Activated CD4-positive, alpha-beta memory T cell treated with anti-CD3 and anti-CD28 coated beads for 36 hours (primary cell): ENCODE data around the gene GALNT11. TPM values are rescaled to one million over a fixed set of nuclear protein-coding genes. Genes with fewer than 3 reads are reported as not detected.
A peak's percentile ranks its signal among the peaks of the same experiment; 100 is the strongest.
"Not testable (repeated sequence)": the region's sequence is repeated elsewhere in the genome, so short reads cannot be mapped to it uniquely, and the experiment has no call there.

Source experiments
- CTCF ChIA-PET: fragments of 350-600 bp; sonication (Branson Sonifier 250); formaldehyde crosslinking; loops from one replicate; lab custom pipeline; 2021; ENCODE audit warnings: antibody characterized with exemption, inconsistent platforms; lab: Charles Lee
- POLR2A ChIA-PET: fragments of 350-600 bp; sonication (Branson Sonifier 250); formaldehyde crosslinking; loops from one replicate; lab custom pipeline; 2021; ENCODE audit warnings: antibody characterized with exemption; lab: Charles Lee
- DNase-seq: peaks from one replicate; pipeline ENCODE4 v3.0.0-alpha.2; 2020
- H3K27ac Mint-ChIP-seq: one replicate; pipeline ENCODE4 v1.8.0; 2021; ENCODE audit warnings: mixed read lengths
- H3K27me3 Mint-ChIP-seq: one replicate; pipeline ENCODE4 v1.8.0; 2021; ENCODE audit warnings: mixed read lengths
- H3K36me3 Mint-ChIP-seq: one replicate; pipeline ENCODE4 v1.8.0; 2021; ENCODE audit warnings: mixed read lengths
- H3K4me1 Mint-ChIP-seq: one replicate; pipeline ENCODE4 v1.8.0; 2021; ENCODE audit warnings: low read depth, mixed read lengths
- H3K4me3 Mint-ChIP-seq: one replicate; pipeline ENCODE4 v1.8.0; 2021; ENCODE audit warnings: mild to moderate bottlenecking, mixed read lengths
- H3K9me3 Mint-ChIP-seq: one replicate; pipeline ENCODE4 v1.8.0; 2021; ENCODE audit warnings: mixed read lengths
- intact Hi-C: fragments of 100-400 bp; cut with micrococcal nuclease; formaldehyde crosslinking; loops from one replicate; pipeline ENCODE4 v1.15.1; 2023
- total RNA-seq, 2 experiments: library from RNA; stranded (reverse); gene quantifications; one replicate each; pipeline ENCODE4 v1.2.3, GENCODE V29; 2021

The GALNT11 gene
- total RNA-seq, 2 experiments from 2014 or later, result 17.7 to 19.7 TPM

GRCh38 chr7:152061086-152061485, 35.6 kb downstream of the GALNT11 start:
- H3K27ac Mint-ChIP-seq, DNase-seq, H3K4me3 Mint-ChIP-seq, CTCF ChIA-PET, H3K27me3 Mint-ChIP-seq, intact Hi-C loops, POLR2A ChIA-PET: not testable (repeated sequence)
- H3K4me1 Mint-ChIP-seq, result peaks cover 17% of the 10 kb centered on the region
- peaks cover 21% of the 10 kb centered on the region for H3K9me3 Mint-ChIP-seq
- peaks cover 25% of the 10 kb centered on the region for H3K36me3 Mint-ChIP-seq

GRCh38 chr7:152063192-152063591, 37.7 kb downstream of the GALNT11 start:
- POLR2A ChIA-PET, intact Hi-C loops, H3K27me3 Mint-ChIP-seq, H3K4me3 Mint-ChIP-seq, H3K27ac Mint-ChIP-seq, DNase-seq, CTCF ChIA-PET: not testable (repeated sequence)
- Mint-ChIP-seq H3K4me1 (peaks cover 21% of the 10 kb centered on the region), H3K9me3 (peaks cover 21% of the 10 kb centered on the region), H3K36me3 (peaks cover 32% of the 10 kb centered on the region)

GRCh38 chr7:152063821-152064220, 38.3 kb downstream of the GALNT11 start:
- Mint-ChIP-seq H3K36me3 (peaks cover 30% of the 10 kb centered on the region), H3K9me3 (peaks cover 21% of the 10 kb centered on the region), H3K4me1 (peaks cover 22% of the 10 kb centered on the region)
- H3K4me3 Mint-ChIP-seq, POLR2A ChIA-PET, intact Hi-C loops, H3K27me3 Mint-ChIP-seq, CTCF ChIA-PET, H3K27ac Mint-ChIP-seq, DNase-seq: not testable (repeated sequence)

- Mint-ChIP-seq H3K9me3 (peaks cover 26% of the 10 kb centered on the region), H3K4me1 (peaks cover 20% of the 10 kb centered on the region), H3K36me3 (peaks cover 28% of the 10 kb centered on the region)
- H3K27me3 Mint-ChIP-seq, H3K27ac Mint-ChIP-seq, CTCF ChIA-PET, H3K4me3 Mint-ChIP-seq, intact Hi-C loops, DNase-seq, POLR2A ChIA-PET: not testable (repeated sequence)
Measured at GRCh38 chr7:152065800-152066344, 40.4 kb downstream of the GALNT11 start.

GRCh38 chr7:152072421-152072820, 46.9 kb downstream of the GALNT11 start:
- ChIA-PET CTCF (no interaction called here), POLR2A (no interaction called here)
- no peak for DNase-seq
- Mint-ChIP-seq H3K36me3 (peaks cover 11% of the 10 kb centered on the region), H3K27ac (no peak overlapping the region), H3K4me3 (no peak overlapping the region), H3K9me3 (peaks cover 7% of the 10 kb centered on the region), H3K27me3 (no peaks in the 10 kb centered on the region), H3K4me1 (peaks cover 6% of the 10 kb centered on the region)
- intact Hi-C loops, result no loop called here

- DNase-seq, result no peak
- Mint-ChIP-seq H3K4me1 (peaks cover 9% of the 10 kb centered on the region), H3K9me3 (peaks cover 7% of the 10 kb centered on the region), H3K4me3 (no peak overlapping the region), H3K27ac (no peak overlapping the region), H3K27me3 (no peaks in the 10 kb centered on the region), H3K36me3 (peaks cover 6% of the 10 kb centered on the region)
- ChIA-PET POLR2A (no interaction called here), CTCF (no interaction called here)
- intact Hi-C loops, result no loop called here
Measured at GRCh38 chr7:152073352-152073751, 47.9 kb downstream of the GALNT11 start.

GRCh38 chr7:152074673-152075072, 49.2 kb downstream of the GALNT11 start:
- DNase-seq, result no peak
- H3K4me3 Mint-ChIP-seq, result no peak overlapping the region
- peaks cover 7% of the 10 kb centered on the region for H3K9me3 Mint-ChIP-seq
- ChIA-PET POLR2A (no interaction called here), CTCF (no interaction called here)
- H3K36me3 Mint-ChIP-seq, result peaks cover 6% of the 10 kb centered on the region
- intact Hi-C loops, result no loop called here
- H3K27me3 Mint-ChIP-seq, result no peaks in the 10 kb centered on the region
- H3K27ac Mint-ChIP-seq, result no peak overlapping the region
- peaks cover 21% of the 10 kb centered on the region for H3K4me1 Mint-ChIP-seq

GRCh38 chr7:152075379-152075778, 49.9 kb downstream of the GALNT11 start:
- CTCF ChIA-PET, H3K27me3 Mint-ChIP-seq, intact Hi-C loops, H3K36me3 Mint-ChIP-seq, POLR2A ChIA-PET, H3K4me3 Mint-ChIP-seq, DNase-seq, H3K27ac Mint-ChIP-seq, H3K9me3 Mint-ChIP-seq: not testable (repeated sequence)
- H3K4me1 Mint-ChIP-seq, result peaks cover 22% of the 10 kb centered on the region

GRCh38 chr7:152076324-152076821, 50.9 kb downstream of the GALNT11 start:
- intact Hi-C loops, result no loop called here
- H3K9me3 Mint-ChIP-seq, result no peaks in the 10 kb centered on the region
- H3K27me3 Mint-ChIP-seq, result no peaks in the 10 kb centered on the region
- H3K4me3 Mint-ChIP-seq, result no peak overlapping the region
- ChIA-PET CTCF (interaction anchor here (1.2 kb wide), 1 partner anchor 63 kb away, joined by 3 read pairs; no protein-coding TSS in a partner anchor), POLR2A (no interaction called here)
- H3K4me1 Mint-ChIP-seq, result peaks cover 22% of the 10 kb centered on the region
- H3K36me3 Mint-ChIP-seq, result no peaks in the 10 kb centered on the region
- H3K27ac Mint-ChIP-seq, result no peak overlapping the region
- DNase-seq, result peak; percentile 22

GRCh38 chr7:152076940-152077933, 51.8 kb downstream of the GALNT11 start:
- intact Hi-C loops, result no loop called here

GRCh38 chr7:152078025-152078424, 52.6 kb downstream of the GALNT11 start:
- Mint-ChIP-seq H3K9me3 (no peaks in the 10 kb centered on the region), H3K36me3 (peaks cover 2% of the 10 kb centered on the region), H3K27ac (no peak overlapping the region), H3K27me3 (no peaks in the 10 kb centered on the region), H3K4me1 (peaks cover 22% of the 10 kb centered on the region), H3K4me3 (no peak overlapping the region)
- ChIA-PET POLR2A (no interaction called here), CTCF (interaction anchor here (0.7 kb wide), 1 partner anchor 855 kb away, joined by 3 read pairs; no protein-coding TSS in a partner anchor)
- intact Hi-C loops, result no loop called here
- no peak for DNase-seq

More at GRCh38 chr7:152076940-152077933, 51.8 kb downstream of the GALNT11 start:
- DNase-seq, result no peak
- ChIA-PET POLR2A (no interaction called here), CTCF (interaction anchor here (0.7 to 1.2 kb wide), 2 partner anchors 62 to 854 kb away, joined by 3 read pairs; no protein-coding TSS in a partner anchor)
- Mint-ChIP-seq H3K9me3 (no peaks in the 10 kb centered on the region), H3K4me3 (no peak overlapping the region), H3K4me1 (peaks cover 22% of the 10 kb centered on the region), H3K27ac (no peak overlapping the region), H3K27me3 (no peaks in the 10 kb centered on the region), H3K36me3 (peaks cover 2% of the 10 kb centered on the region)

GRCh38 chr7:152078786-152079185, 53.3 kb downstream of the GALNT11 start:
- intact Hi-C loops, result no loop called here
- no peak for DNase-seq
- H3K27me3 Mint-ChIP-seq, result no peaks in the 10 kb centered on the region
- no peak overlapping the region for H3K4me3 Mint-ChIP-seq
- H3K9me3 Mint-ChIP-seq, result no peaks in the 10 kb centered on the region
- peak overlapping the region; percentile 26 for H3K27ac Mint-ChIP-seq
- ChIA-PET POLR2A (no interaction called here), CTCF (no interaction called here)
- H3K36me3 Mint-ChIP-seq, result peaks cover 2% of the 10 kb centered on the region
- peaks cover 22% of the 10 kb centered on the region for H3K4me1 Mint-ChIP-seq
